ENCODE results near the gene CD14.
"Not testable (repeated sequence)": the region's sequence is repeated elsewhere in the genome, so short reads cannot be mapped to it uniquely, and the experiment has no call there.

The CD14 gene

DNA sequence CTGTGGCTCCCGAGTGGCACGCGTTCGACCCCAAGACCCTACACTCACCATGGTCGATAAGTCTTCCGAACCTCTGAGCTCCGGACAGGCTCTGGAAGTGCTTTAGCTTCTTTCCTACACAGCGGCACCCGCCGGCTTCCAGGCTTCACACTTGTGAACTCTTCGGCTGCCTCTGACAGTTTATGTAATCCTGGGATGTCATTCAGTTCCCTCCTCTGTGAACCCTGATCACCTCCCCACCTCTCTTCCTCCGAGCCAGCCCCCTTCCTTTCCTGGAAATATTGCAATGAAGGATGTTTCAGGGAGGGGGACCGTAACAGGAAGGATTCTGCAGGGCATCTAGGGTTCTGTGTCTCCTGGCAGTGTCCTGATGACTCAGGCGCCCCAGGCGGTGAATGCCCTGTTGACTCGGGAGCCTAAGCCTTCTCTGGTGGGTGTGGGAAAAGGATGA is at the start of gene CD14:
Gene CD14, minus strand, starts transcription at position 155 of the 451 bp plus-strand sequence. Its CDS starts 104 bp downstream, at position 51.
- DNase-seq, result no peak

- DNase-seq, result no peak
These were observed 46.0 kb upstream of the CD14 start for GRCh38 chr5:140678993-140679392.

- no peak for DNase-seq
These were observed 45.0 kb upstream of the CD14 start for GRCh38 chr5:140677947-140678346.

DNA sequence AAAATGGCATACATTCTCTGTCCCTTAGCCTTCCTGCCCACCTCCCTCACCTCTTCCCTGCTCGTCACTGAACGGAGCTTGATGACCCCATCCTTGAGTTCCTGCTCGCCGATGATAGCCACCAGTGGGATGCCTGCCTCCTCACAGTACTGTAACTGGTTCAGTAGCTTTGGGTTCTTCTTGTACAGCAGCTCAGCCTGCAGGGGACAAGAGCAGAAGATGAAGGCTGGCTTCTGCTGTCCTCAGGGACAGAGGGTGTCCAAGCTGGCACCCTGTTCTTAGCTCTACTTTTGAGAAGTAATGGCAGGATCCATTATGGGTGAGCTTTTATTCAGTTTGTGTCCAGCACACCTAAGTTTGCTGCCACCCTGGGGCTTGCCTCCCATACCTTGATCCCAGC is 41.7 kb upstream of the CD14 start:
- DNase-seq, result no peak

GRCh38 chr5:140674211-140674610 is 41.2 kb upstream of the CD14 start:
- no peak for DNase-seq

- no peak for DNase-seq
These were observed 40.4 kb upstream of the CD14 start, which contains the start of gene DND1 for GRCh38 chr5:140673187-140673976. DND1 (minus strand) TSS chr5:140673576; CDS start chr5:140673542, 34 bp downstream.

DNA sequence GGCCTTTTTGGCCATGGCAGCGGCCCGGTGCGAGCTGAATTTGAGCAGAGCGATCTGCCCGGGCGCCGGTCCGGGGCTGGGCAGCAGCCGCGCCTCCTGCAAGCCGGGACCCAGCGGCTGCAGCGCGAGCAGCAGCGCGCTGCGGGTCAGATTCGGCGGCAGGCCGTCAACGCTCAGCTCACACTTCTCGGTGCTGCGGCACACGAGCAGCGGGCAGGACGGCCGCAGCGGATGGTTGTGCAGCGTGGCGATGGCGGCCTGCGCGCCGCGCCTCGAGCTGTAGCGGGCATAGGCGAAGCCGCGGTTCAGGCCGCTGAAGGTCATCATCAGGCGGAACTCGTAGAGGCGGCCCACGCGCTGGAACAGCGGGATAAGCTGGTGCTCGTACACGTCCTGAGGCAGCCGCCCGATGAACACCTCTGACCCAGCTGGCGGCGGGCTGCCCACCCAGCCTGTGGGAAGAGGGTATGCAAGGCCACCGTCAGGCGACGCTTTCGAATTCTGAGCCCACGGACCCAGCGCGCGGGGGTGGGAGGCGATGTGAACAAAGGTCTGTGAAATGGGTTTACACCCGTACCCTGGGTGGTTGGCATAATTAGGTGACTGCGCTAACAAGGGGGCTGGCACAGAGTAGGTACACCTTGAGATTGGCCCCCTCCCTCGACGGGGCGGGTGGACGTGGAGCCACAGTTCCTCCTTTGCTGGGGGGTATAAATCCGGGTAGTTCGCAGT is 39.6 kb upstream of the CD14 start:
- DNase-seq, result no peak

DNA sequence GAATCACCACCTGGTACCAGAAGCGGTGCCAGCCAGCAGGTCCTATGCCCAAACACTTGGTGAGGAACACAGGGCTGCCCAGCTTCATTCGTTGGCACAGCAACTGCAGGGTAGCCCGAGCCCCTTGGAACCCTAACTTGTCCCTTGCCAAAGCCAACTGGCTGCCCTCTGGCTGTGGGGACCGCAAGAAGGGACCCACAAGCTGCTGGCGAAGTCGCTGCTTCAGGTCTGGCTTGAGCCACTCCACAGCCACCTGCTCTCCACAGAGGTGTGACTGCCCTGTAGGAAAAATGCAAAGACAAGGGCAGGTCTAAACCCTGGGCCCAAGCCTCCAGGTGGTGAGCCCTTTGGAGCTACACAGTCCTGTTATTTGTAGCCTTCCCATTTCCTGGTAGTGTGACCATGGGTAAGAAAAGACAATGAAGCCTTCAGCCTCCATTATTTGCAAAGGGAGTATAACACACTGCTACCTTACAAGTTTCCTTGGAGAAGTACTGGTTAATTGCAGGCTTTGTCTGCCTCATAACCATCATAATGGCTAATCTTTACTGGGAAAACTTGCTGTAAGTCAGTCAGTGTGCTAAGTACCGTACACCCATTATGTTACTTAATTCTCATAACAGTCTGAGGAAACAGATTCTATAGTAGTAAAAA is 38.6 kb upstream of the CD14 start:
- no peak for DNase-seq

- DNase-seq, result not testable (repeated sequence)
These were observed 38.1 kb upstream of the CD14 start for GRCh38 chr5:140671035-140671434.

- DNase-seq, result peak; percentile 19
These were observed 31.6 kb upstream of the CD14 start, which contains the start of gene WDR55 for GRCh38 chr5:140664359-140665119. WDR55 (plus strand) TSS chr5:140664904; CDS start chr5:140664913, 9 bp downstream.

DNA sequence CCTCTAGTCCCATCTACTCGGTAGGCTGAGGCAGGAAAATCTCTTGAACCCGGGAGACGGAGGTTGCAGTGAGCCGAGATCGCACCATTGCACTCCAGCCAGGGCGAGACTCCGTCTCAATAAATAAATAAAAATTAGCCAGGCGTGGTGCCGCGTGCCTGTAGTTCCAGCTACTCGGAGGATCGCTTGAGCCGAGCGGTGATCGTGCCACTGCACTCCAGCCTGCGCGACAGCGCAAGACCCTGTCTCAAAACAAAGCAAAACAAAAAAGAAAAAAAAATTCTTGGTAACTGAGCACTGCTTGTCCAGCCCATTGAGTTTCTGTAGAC is 31.0 kb upstream of the CD14 start:
- no peak for DNase-seq

GRCh38 chr5:140660371-140660770 is 27.4 kb upstream of the CD14 start:
- DNase-seq, result not testable (repeated sequence)

DNA sequence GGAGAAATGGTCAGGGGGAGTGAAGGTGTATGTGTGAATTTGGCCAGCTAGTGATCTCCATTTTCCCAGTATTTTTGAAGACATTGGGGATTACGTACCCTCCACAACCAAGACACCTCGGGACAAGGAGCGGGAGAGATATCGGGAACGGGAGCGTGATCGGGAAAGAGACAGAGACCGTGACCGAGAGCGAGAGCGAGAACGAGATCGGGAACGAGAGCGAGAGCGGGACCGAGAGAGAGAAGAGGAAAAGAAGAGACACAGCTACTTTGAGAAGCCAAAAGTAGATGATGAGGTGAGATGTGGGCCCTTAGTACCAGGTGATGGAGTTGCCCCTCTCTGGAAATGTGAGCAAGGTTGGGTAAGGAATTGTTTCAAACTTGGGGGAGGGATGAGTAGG is 25.9 kb upstream of the CD14 start:
- DNase-seq, result no peak

DNA sequence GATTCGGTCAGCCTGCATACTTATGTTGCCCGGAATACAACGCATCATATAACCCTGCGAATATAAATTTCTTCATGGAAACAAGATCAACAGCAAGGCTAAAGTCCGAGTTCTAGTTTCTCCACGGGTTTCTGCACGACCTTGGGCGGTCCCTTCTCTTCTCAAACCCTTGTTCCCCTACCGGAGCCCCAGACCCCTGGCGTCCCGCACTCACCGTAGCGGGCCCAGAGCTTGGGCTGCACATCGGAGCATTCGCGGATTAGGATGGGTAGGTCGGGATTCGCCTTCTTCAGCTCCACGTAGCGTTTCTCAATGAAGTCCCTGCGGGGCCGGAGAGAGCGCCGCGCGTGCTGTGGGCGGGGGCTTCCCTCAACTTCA is 14.1 kb upstream of the CD14 start:
- DNase-seq, result no peak

- DNase-seq, result no peak
These were observed 9.7 kb upstream of the CD14 start for GRCh38 chr5:140642718-140643117.

DNA sequence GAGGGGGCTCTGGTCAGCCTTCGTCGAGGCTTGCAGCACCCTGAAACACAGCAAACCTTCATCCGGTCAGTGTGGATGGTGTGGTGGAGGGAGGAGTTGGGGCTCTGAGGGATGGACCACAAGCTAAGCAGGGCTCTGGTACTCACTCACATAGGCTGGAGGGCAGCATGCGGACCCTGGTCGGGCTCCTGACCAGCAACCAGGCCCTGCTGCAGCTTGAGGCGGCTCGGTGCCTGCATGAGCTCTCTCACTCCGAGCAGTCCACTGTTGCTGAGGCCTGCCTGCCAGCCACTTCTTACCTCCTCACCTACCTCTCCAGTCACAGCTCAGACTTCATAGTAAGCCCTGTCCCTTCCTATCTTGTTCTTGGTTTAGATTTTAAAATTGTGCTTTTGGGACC is 8.7 kb upstream of the CD14 start:
- DNase-seq, result no peak

GRCh38 chr5:140639148-140639981 is 6.4 kb upstream of the CD14 start, which contains the start of gene TMCO6:
TMCO6 (plus strand) TSS chr5:140639451; CDS start chr5:140639528, 77 bp downstream.
- peak; percentile 48 for DNase-seq

DNA sequence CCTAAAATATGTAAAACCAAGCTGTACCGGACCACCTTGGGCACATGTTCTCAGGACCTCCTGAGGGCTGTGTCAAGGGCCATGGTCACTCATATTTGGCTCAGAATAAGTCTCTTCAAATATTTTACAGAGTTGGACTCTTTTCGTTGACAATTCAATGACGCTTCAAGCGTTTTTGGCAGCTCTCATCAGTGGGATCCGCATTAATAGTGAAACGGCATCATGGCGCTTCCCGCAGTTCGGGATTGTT is 5.8 kb upstream of the CD14 start:
- not testable (repeated sequence) for DNase-seq

DNA sequence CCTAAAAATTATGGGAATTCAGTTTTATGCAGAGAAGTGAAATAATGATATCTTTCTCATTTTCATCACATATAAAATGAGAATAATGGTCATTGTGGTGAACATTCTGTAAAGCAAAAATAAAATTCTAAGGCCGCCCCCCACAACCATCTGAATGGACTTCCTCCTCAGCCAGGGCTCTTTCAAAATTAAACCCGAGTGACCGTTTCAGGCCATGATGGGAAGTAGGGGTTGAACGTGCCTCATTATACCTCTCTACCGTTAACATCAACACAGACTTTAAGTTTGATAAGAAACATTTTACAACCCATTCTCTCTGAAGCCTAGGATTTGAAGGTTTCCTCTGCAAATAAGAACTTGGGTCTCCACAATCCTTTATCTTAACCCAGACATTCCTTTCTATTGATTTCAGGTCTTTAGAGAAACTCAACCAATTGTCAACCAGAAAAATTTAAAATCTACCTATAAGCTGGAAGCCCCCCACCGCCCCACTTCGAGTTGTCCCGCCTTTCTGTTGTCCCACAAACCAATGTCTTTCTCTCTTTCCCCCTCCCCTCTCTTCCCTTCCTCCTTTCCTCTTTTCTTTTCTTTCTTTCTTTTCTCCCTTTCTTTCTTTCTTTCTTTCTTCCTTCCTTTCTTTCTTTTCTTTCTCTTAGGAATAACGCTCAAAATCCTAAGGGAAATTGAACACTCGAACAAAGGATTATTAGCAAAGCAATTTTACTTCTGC is 4.6 kb upstream of the CD14 start:
- no peak for DNase-seq

- no peak for DNase-seq
These were observed 2.6 kb upstream of the CD14 start for GRCh38 chr5:140635291-140636257.
